ENCODE measurements around the gene LAGE3.

The LAGE3 gene

GRCh38 chrX:154459832-154460231 lies 19.2 kb downstream of the LAGE3 start:
- no peak overlapping the region for H2AFZ ChIP-seq (ENCODE audit: low read length)
- H3K4me3 ChIP-seq (ENCODE audit: low read length, poor library complexity, severe bottlenecking), result peak overlapping the region; percentile 81
- no peaks in the 10 kb centered on the region for H3K27me3 ChIP-seq (ENCODE audit: insufficient read depth, low read length, poor library complexity, severe bottlenecking)
- H3K9me3 ChIP-seq (ENCODE audit: insufficient read depth, low read depth, low read length), result no peaks in the 10 kb centered on the region
- no peaks in the 10 kb centered on the region for H3K9me2 ChIP-seq (replicated peaks; ENCODE audit: low read depth, low read length)
- no peaks in the 10 kb centered on the region for H3K4me1 ChIP-seq (ENCODE audit: insufficient read depth, low read length, poor library complexity, severe bottlenecking)
- H3K4me2 ChIP-seq (ENCODE audit: low read depth, low read length, poor library complexity, severe bottlenecking), result peak overlapping the region; percentile 77
- TF ChIP-seq, protein P1, sequence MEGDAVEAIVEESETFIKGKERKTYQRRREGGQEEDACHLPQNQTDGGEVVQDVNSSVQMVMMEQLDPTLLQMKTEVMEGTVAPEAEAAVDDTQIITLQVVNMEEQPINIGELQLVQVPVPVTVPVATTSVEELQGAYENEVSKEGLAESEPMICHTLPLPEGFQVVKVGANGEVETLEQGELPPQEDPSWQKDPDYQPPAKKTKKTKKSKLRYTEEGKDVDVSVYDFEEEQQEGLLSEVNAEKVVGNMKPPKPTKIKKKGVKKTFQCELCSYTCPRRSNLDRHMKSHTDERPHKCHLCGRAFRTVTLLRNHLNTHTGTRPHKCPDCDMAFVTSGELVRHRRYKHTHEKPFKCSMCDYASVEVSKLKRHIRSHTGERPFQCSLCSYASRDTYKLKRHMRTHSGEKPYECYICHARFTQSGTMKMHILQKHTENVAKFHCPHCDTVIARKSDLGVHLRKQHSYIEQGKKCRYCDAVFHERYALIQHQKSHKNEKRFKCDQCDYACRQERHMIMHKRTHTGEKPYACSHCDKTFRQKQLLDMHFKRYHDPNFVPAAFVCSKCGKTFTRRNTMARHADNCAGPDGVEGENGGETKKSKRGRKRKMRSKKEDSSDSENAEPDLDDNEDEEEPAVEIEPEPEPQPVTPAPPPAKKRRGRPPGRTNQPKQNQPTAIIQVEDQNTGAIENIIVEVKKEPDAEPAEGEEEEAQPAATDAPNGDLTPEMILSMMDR (conservative IDR thresholded peaks at IDR 0.05; ENCODE audit: low read length), result no peak
- no peak for TF ChIP-seq EZH2phosphoT487 (IDR thresholded peaks at IDR 0.05; ENCODE audit: borderline replicate concordance)
- no peaks in the 10 kb centered on the region for H4K20me1 ChIP-seq (ENCODE audit: insufficient read depth, low read length, poor library complexity, severe bottlenecking)
- no peaks in the 10 kb centered on the region for H3F3A ChIP-seq (ENCODE audit: low read depth)
- H3K9ac ChIP-seq (ENCODE audit: low read depth, low read length, poor library complexity, severe bottlenecking), result peak overlapping the region; percentile 28
- H3K36me3 ChIP-seq (ENCODE audit: insufficient read depth, low read length), result no peaks in the 10 kb centered on the region
- H3K79me2 ChIP-seq (ENCODE audit: insufficient read depth, low read length), result peaks cover 8% of the 10 kb centered on the region; the same call in 1 of the 2 replicates

- Histone ChIP-seq H3F3A (ENCODE audit: low read depth) (no peaks in the 10 kb centered on the region), H3K27me3 (ENCODE audit: insufficient read depth, low read length, poor library complexity, severe bottlenecking) (no peaks in the 10 kb centered on the region)
- no peak for TF ChIP-seq EZH2phosphoT487 (IDR thresholded peaks at IDR 0.05; ENCODE audit: borderline replicate concordance)
- TF ChIP-seq, protein P1 (conservative IDR thresholded peaks at IDR 0.05; ENCODE audit: low read length), result no peak
Measured at GRCh38 chrX:154458954-154459778, 19.9 kb downstream of the LAGE3 start.

GRCh38 chrX:154458116-154458953 lies 20.7 kb downstream of the LAGE3 start, which contains the start of gene PLXNA3:
PLXNA3 (plus strand) TSS chrX:154458281; CDS start chrX:154460184, 1,903 bp downstream.
- no peaks in the 10 kb centered on the region for H4K20me1 ChIP-seq (ENCODE audit: insufficient read depth, low read length, poor library complexity, severe bottlenecking)

More at GRCh38 chrX:154458954-154459778, 19.9 kb downstream of the LAGE3 start:
- H3K4me3 ChIP-seq (ENCODE audit: low read length, poor library complexity, severe bottlenecking), result peak overlapping the region; percentile 81
- no peak overlapping the region for H2AFZ ChIP-seq (ENCODE audit: low read length)
- no peaks in the 10 kb centered on the region for H3K36me3 ChIP-seq (ENCODE audit: insufficient read depth, low read length)
- no peaks in the 10 kb centered on the region for H3K4me1 ChIP-seq (ENCODE audit: insufficient read depth, low read length, poor library complexity, severe bottlenecking)
- H3K9me2 ChIP-seq (replicated peaks; ENCODE audit: low read depth, low read length), result no peaks in the 10 kb centered on the region
- H3K4me2 ChIP-seq (ENCODE audit: low read depth, low read length, poor library complexity, severe bottlenecking), result peak overlapping the region; percentile 77
- peaks cover 8% of the 10 kb centered on the region; the same call in 1 of the 2 replicates for H3K79me2 ChIP-seq (ENCODE audit: insufficient read depth, low read length)
- no peaks in the 10 kb centered on the region for H3K9me3 ChIP-seq (ENCODE audit: insufficient read depth, low read depth, low read length)
- no peaks in the 10 kb centered on the region for H4K20me1 ChIP-seq (ENCODE audit: insufficient read depth, low read length, poor library complexity, severe bottlenecking)
- peak overlapping the region; percentile 70 for H3K9ac ChIP-seq (ENCODE audit: low read depth, low read length, poor library complexity, severe bottlenecking)

More at GRCh38 chrX:154458116-154458953, 20.7 kb downstream of the LAGE3 start, which contains the start of gene PLXNA3:
- Histone ChIP-seq H2AFZ (ENCODE audit: low read length) (peak within 1 kb of the TSS; percentile 81; the same call in 1 of the 2 replicates), H3K36me3 (ENCODE audit: insufficient read depth, low read length) (no peaks in the 10 kb centered on the region), H3K4me3 (ENCODE audit: low read length, poor library complexity, severe bottlenecking) (peak within 1 kb of the TSS; percentile 81), H3K9me3 (ENCODE audit: insufficient read depth, low read depth, low read length) (no peaks in the 10 kb centered on the region), H3K9me2 (replicated peaks; ENCODE audit: low read depth, low read length) (no peaks in the 10 kb centered on the region), H3K4me2 (ENCODE audit: low read depth, low read length, poor library complexity, severe bottlenecking) (peak within 1 kb of the TSS; percentile 77), H3K79me2 (ENCODE audit: insufficient read depth, low read length) (peaks cover 8% of the 10 kb centered on the region; the same call in 1 of the 2 replicates), H3K4me1 (ENCODE audit: insufficient read depth, low read length, poor library complexity, severe bottlenecking) (no peaks in the 10 kb centered on the region), H3K9ac (ENCODE audit: low read depth, low read length, poor library complexity, severe bottlenecking) (peak within 1 kb of the TSS; percentile 70), H3K27me3 (ENCODE audit: insufficient read depth, low read length, poor library complexity, severe bottlenecking) (no peaks in the 10 kb centered on the region), H3F3A (ENCODE audit: low read depth) (no peaks in the 10 kb centered on the region)
- TF ChIP-seq EZH2phosphoT487 (IDR thresholded peaks at IDR 0.05; ENCODE audit: borderline replicate concordance), result no peak
- TF ChIP-seq, protein P1 (conservative IDR thresholded peaks at IDR 0.05; ENCODE audit: low read length), result no peak

All from Loucy (cell line).